ENCODE data around the gene PSMB7.
A peak's percentile ranks its signal among the peaks of the same experiment; 100 is the strongest.

Gene PSMB7

DNA sequence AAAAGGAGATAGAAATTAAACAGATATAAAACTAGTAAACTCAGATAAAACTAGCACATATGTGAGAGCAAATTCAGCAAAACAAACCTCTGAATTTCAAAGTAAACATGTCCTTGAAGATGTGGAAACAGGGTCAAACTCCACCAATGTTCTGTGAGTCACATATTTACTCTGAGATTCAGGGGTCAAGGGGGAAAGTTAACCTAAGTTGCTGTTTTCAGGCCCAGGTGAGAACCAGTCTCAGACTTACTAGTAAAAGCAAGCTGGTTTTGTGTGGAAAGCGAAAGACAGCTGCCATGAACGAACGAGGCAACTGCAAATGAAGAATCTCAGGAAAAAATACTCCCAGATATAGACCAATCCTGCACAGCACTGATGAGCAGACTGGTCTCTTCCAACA is 29.0 kb downstream of the PSMB7 start:
- TF ChIP-seq, protein P1, sequence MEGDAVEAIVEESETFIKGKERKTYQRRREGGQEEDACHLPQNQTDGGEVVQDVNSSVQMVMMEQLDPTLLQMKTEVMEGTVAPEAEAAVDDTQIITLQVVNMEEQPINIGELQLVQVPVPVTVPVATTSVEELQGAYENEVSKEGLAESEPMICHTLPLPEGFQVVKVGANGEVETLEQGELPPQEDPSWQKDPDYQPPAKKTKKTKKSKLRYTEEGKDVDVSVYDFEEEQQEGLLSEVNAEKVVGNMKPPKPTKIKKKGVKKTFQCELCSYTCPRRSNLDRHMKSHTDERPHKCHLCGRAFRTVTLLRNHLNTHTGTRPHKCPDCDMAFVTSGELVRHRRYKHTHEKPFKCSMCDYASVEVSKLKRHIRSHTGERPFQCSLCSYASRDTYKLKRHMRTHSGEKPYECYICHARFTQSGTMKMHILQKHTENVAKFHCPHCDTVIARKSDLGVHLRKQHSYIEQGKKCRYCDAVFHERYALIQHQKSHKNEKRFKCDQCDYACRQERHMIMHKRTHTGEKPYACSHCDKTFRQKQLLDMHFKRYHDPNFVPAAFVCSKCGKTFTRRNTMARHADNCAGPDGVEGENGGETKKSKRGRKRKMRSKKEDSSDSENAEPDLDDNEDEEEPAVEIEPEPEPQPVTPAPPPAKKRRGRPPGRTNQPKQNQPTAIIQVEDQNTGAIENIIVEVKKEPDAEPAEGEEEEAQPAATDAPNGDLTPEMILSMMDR (IDR thresholded peaks at IDR 0.05; ENCODE audit: control insufficient read depth, insufficient read depth, low read depth, low read length, missing control alignments), result no peak
- no peak for DNase-seq (ENCODE audit: low read depth)
- no peak overlapping the region for H3K4me3 ChIP-seq (ENCODE audit: control insufficient read depth, low read depth, low read length)

DNA sequence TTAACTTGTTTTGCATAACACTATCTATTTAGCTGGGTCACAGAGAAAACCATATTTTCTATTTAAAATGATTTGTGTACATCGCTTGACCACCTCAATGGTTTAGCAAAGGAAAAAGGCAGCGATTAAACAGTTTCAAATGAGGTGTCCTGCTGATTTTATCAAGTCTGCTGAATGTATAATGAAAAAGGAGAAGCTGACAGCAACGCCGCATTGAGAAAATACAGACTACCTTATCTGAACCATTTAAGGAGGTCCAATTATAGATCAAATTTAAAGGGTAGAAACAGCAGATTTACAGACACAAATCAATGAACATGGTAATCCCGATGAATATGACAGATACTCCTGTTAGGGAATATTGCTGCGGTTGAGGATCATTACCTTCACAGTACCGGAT is 29.6 kb downstream of the PSMB7 start:
- TF ChIP-seq, protein P1 (IDR thresholded peaks at IDR 0.05; ENCODE audit: control insufficient read depth, insufficient read depth, low read depth, low read length, missing control alignments), result no peak
- DNase-seq (ENCODE audit: low read depth), result no peak
- H3K4me3 ChIP-seq (ENCODE audit: control insufficient read depth, low read depth, low read length), result no peak overlapping the region

DNA sequence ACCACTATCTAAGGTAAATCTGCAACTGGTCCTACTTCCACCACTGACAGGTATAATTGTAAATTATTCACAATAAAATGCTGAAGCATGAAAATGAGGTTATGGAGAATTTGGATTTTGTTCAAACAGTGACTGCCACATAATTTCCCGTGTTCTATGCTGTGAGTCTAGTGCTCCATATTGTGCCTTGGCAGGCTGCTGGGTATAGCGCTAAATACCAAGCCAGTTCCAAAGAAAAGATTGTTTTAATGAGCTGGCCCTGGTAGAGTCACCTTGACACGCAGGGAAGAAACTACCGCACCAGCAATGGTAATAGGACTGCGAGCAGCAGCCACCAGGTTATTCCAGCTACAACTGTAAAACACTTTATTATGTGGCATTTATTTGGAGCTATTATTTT is 30.4 kb downstream of the PSMB7 start:
- H3K4me3 ChIP-seq (ENCODE audit: control insufficient read depth, low read depth, low read length), result no peak overlapping the region
- TF ChIP-seq, protein P1 (IDR thresholded peaks at IDR 0.05; ENCODE audit: control insufficient read depth, insufficient read depth, low read depth, low read length, missing control alignments), result no peak
- DNase-seq (ENCODE audit: low read depth), result no peak

- DNase-seq (ENCODE audit: low read depth), result no peak
- no peak overlapping the region for H3K4me3 ChIP-seq (ENCODE audit: control insufficient read depth, low read depth, low read length)
- TF ChIP-seq, protein P1 (IDR thresholded peaks at IDR 0.05; ENCODE audit: control insufficient read depth, insufficient read depth, low read depth, low read length, missing control alignments), result no peak
Measured at GRCh38 chr9:124384210-124384609, 31.0 kb downstream of the PSMB7 start.

DNA sequence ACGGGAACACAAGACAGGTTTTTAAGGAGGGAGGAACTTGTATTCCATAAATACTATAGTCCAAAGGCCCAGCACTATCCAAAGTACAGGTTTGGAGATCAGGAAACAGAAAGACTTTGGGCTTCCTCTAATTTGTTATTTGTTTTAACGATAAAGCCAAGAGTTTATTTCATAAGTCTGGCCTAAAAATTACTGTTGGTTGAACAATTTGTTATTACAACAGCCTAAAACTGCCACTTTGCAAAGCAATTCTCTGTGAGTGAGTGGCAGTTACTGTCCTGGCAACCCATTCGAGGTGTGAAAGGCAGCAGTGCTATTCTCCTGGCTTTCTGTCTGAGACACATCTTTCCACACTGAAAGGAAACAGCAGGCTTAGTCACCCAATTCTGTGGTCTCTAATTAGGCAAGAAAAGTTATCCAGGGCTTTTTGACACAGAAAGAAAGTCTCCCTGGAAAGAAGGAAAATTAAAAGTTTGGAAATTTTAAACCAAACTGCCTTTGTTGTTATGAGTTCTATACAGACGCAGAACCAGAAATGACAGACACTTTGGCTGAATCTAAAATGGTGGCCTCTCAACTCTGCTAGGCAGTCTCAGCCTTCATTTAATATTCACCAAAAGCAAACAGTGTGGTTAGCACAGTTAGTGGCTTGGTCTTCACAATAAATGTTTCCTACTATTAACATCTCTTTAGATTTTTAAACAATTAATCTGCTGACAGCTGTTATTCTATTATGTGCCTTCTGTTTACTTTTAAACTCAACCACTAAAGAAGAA is 33.9 kb downstream of the PSMB7 start:
- TF ChIP-seq, protein P1 (IDR thresholded peaks at IDR 0.05; ENCODE audit: control insufficient read depth, insufficient read depth, low read depth, low read length, missing control alignments), result no peak
- peak; percentile 21 for DNase-seq (ENCODE audit: low read depth)
- H3K4me3 ChIP-seq (ENCODE audit: control insufficient read depth, low read depth, low read length), result no peak overlapping the region

- TF ChIP-seq, protein P1 (IDR thresholded peaks at IDR 0.05; ENCODE audit: control insufficient read depth, insufficient read depth, low read depth, low read length, missing control alignments), result no peak
- no peak for DNase-seq (ENCODE audit: low read depth)
- H3K4me3 ChIP-seq (ENCODE audit: control insufficient read depth, low read depth, low read length), result no peak overlapping the region
Measured at GRCh38 chr9:124377551-124378406, 37.5 kb downstream of the PSMB7 start.
